ENCODE measurements around the gene GGNBP2. TPM values are rescaled to one million over a fixed set of nuclear protein-coding genes. Genes with fewer than 3 reads are reported as not detected.
A peak's percentile ranks its signal among the peaks of the same experiment; 100 is the strongest.

GGNBP2 gene, protein sequence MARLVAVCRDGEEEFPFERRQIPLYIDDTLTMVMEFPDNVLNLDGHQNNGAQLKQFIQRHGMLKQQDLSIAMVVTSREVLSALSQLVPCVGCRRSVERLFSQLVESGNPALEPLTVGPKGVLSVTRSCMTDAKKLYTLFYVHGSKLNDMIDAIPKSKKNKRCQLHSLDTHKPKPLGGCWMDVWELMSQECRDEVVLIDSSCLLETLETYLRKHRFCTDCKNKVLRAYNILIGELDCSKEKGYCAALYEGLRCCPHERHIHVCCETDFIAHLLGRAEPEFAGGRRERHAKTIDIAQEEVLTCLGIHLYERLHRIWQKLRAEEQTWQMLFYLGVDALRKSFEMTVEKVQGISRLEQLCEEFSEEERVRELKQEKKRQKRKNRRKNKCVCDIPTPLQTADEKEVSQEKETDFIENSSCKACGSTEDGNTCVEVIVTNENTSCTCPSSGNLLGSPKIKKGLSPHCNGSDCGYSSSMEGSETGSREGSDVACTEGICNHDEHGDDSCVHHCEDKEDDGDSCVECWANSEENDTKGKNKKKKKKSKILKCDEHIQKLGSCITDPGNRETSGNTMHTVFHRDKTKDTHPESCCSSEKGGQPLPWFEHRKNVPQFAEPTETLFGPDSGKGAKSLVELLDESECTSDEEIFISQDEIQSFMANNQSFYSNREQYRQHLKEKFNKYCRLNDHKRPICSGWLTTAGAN
- polyA plus RNA-seq (2013, experiment 1 of 2): 66.8 TPM
- 68.1 TPM for polyA plus RNA-seq (2013, experiment 2 of 2)

DNA sequence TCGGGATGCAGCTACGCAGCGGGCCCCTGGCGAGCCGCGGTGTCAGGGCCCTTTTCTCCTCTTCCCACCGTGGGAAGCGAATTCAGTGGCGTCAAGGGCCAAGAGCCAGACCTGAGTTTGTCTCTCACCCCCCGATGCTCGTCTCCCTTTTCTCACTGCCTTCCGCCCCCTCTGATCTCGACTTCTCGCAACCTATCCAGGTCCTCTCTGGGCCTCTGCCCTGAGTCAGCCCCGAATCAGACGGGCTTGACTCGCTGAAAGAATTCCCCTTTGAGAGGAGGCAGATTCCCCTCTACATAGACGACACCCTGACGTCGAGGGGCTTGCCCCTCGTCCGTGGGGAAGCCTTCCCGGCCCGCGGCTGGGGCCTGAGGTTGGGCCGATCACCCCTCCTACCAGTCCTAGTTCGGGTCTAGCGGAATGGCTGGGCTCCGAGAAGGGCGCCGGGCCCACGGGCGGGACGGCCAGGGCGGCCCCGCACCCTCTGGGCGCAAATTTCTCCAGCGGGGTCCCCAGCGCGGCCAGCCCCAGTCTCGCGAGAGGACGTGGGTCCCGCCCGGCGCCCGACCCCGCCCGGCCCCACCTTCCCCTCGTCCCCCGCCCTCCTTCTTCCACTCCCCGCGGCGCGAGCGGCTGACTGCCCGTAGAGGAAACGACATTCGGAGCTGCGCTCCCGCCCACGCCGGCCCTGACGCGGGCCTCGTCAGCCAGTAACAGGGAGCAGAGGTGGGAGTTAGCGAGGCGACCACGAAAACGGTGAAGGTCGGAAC lies at the start of gene GGNBP2:
Gene GGNBP2 (plus strand): TSS at position 613 of the 770 bp plus-strand sequence. CDS start 806 bp downstream, outside the sequence.
- no peaks in the 10 kb centered on the region for H3K9me3 ChIP-seq (ENCODE audit: control insufficient read depth, low read length)
- H4K91ac ChIP-seq (ENCODE audit: low read length): peak within 1 kb of the TSS; percentile 98
- H3K27ac ChIP-seq (ENCODE audit: low read length, poor library complexity, severe bottlenecking): peak within 1 kb of the TSS; percentile 100
- H3K4me3 ChIP-seq (ENCODE audit: insufficient read depth in 1 of 2, low read depth in 1 of 2, low read length in 2 of 2): peak within 1 kb of the TSS; percentile 85 to 100
- peak within 1 kb of the TSS; percentile 20 for H2AK5ac ChIP-seq (ENCODE audit: low read length, severe bottlenecking)
- WGBS: under 1% methylated on average over 63 of the region's 71 CpGs
- peaks cover 3% of the 10 kb centered on the region for H3K4me1 ChIP-seq (ENCODE audit: control insufficient read depth, insufficient read depth, low read depth, low read length)
- H4K8ac ChIP-seq (ENCODE audit: low read length): peak within 1 kb of the TSS; percentile 97
- H3K4me2 ChIP-seq (ENCODE audit: low read length, poor library complexity, severe bottlenecking): peak within 1 kb of the TSS; percentile 70
- peak; percentile 95 for DNase-seq
- peak within 1 kb of the TSS; percentile 97 to 98 for H3K4ac ChIP-seq (ENCODE audit: low read depth in 1 of 2, low read length in 2 of 2)
- H2BK120ac ChIP-seq (ENCODE audit: low read depth, low read length): peak within 1 kb of the TSS; percentile 82
- H2BK12ac ChIP-seq (ENCODE audit: low read length in 2 of 2): peak within 1 kb of the TSS in 1 of 2 experiments; percentile 93
- H3K14ac ChIP-seq (ENCODE audit: low read length in 2 of 2): peak within 1 kb of the TSS; percentile 2 to 99
- peak within 1 kb of the TSS; percentile 94 to 100 for H3K18ac ChIP-seq (ENCODE audit: low read depth in 1 of 2, low read length in 2 of 2)
- H3K36me3 ChIP-seq (ENCODE audit: control insufficient read depth in 1 of 2, insufficient read depth in 2 of 2, low read depth in 1 of 2, low read length in 2 of 2): peaks cover 0 to 24% of the 10 kb centered on the region in 2 experiments
- peak within 1 kb of the TSS; percentile 86 for H2BK15ac ChIP-seq (ENCODE audit: low read depth, poor library complexity, severe bottlenecking)
- peak within 1 kb of the TSS; percentile 91 for H2BK5ac ChIP-seq (ENCODE audit: low read depth, low read length, poor library complexity, severe bottlenecking)
- peaks cover 5% of the 10 kb centered on the region for H3K79me1 ChIP-seq (replicated peaks; ENCODE audit: low read length, poor library complexity, severe bottlenecking)
- H3K23ac ChIP-seq (ENCODE audit: low read length in 2 of 2): peak within 1 kb of the TSS in 1 of 2 experiments; percentile 96
- H3K27me3 ChIP-seq (ENCODE audit: control insufficient read depth in 1 of 2, insufficient read depth in 1 of 2, low read length in 2 of 2): no peaks in the 10 kb centered on the region
- peak within 1 kb of the TSS; percentile 79 for H2AFZ ChIP-seq (ENCODE audit: low read depth, low read length)
- H3K9ac ChIP-seq (ENCODE audit: low read length): peak within 1 kb of the TSS; percentile 100

DNA sequence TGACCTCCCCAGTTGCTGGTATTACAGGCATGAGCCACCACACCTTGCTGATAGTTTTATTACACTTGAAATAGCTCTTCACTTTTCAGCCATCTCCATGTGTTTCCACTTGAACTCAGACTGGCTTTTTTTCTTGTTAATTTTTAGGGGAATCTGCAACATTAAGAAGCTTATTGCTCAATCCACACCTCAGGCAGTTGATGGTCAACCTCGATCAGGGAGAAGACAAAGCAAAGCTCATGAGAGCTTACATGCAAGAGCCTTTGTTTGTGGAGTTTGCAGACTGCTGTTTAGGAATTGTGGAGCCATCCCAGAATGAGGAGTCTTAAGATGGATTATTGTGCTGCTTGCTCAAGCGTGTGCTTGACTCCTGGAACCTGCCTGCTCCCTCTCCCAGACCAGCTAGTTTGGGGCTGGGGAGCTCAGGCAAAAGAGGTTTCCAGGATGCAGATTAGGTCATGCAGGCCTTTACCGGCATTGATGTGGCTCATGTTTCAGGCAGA lies 49.6 kb upstream of the GGNBP2 start:
- H3K14ac ChIP-seq (ENCODE audit: low read length in 2 of 2): no peak overlapping the region
- no peak overlapping the region for H3K23ac ChIP-seq (ENCODE audit: low read length in 2 of 2)
- H4K91ac ChIP-seq (ENCODE audit: low read length): no peak overlapping the region
- no peaks in the 10 kb centered on the region for H3K9me3 ChIP-seq (ENCODE audit: control insufficient read depth, low read length)
- H3K4me2 ChIP-seq (ENCODE audit: low read length, poor library complexity, severe bottlenecking): no peak overlapping the region
- no peak for DNase-seq
- H3K36me3 ChIP-seq (ENCODE audit: control insufficient read depth in 1 of 2, insufficient read depth in 2 of 2, low read depth in 1 of 2, low read length in 2 of 2): peaks cover 43 to 79% of the 10 kb centered on the region in 2 experiments
- H2BK5ac ChIP-seq (ENCODE audit: low read depth, low read length, poor library complexity, severe bottlenecking): no peak overlapping the region
- no peak overlapping the region for H4K8ac ChIP-seq (ENCODE audit: low read length)
- H3K4me1 ChIP-seq (ENCODE audit: control insufficient read depth, insufficient read depth, low read depth, low read length): peaks cover 6% of the 10 kb centered on the region
- no peak overlapping the region for H3K18ac ChIP-seq (ENCODE audit: low read depth in 1 of 2, low read length in 2 of 2)
- 95% methylated on average over 3 of the region's 3 CpGs for WGBS
- H3K4me3 ChIP-seq (ENCODE audit: insufficient read depth in 1 of 2, low read depth in 1 of 2, low read length in 2 of 2): no peak overlapping the region
- no peak overlapping the region for H2AFZ ChIP-seq (ENCODE audit: low read depth, low read length)
- H2BK15ac ChIP-seq (ENCODE audit: low read depth, poor library complexity, severe bottlenecking): no peak overlapping the region
- H2BK120ac ChIP-seq (ENCODE audit: low read depth, low read length): no peak overlapping the region
- H3K79me1 ChIP-seq (replicated peaks; ENCODE audit: low read length, poor library complexity, severe bottlenecking): peaks cover 28% of the 10 kb centered on the region
- no peak overlapping the region for H2BK12ac ChIP-seq (ENCODE audit: low read length in 2 of 2)
- H2AK5ac ChIP-seq (ENCODE audit: low read length, severe bottlenecking): no peak overlapping the region
- H3K27ac ChIP-seq (ENCODE audit: low read length, poor library complexity, severe bottlenecking): no peak overlapping the region
- no peak overlapping the region for H3K9ac ChIP-seq (ENCODE audit: low read length)
- H3K27me3 ChIP-seq (ENCODE audit: control insufficient read depth in 1 of 2, insufficient read depth in 1 of 2, low read length in 2 of 2): no peaks in the 10 kb centered on the region
- no peak overlapping the region for H3K4ac ChIP-seq (ENCODE audit: low read depth in 1 of 2, low read length in 2 of 2)

DNA sequence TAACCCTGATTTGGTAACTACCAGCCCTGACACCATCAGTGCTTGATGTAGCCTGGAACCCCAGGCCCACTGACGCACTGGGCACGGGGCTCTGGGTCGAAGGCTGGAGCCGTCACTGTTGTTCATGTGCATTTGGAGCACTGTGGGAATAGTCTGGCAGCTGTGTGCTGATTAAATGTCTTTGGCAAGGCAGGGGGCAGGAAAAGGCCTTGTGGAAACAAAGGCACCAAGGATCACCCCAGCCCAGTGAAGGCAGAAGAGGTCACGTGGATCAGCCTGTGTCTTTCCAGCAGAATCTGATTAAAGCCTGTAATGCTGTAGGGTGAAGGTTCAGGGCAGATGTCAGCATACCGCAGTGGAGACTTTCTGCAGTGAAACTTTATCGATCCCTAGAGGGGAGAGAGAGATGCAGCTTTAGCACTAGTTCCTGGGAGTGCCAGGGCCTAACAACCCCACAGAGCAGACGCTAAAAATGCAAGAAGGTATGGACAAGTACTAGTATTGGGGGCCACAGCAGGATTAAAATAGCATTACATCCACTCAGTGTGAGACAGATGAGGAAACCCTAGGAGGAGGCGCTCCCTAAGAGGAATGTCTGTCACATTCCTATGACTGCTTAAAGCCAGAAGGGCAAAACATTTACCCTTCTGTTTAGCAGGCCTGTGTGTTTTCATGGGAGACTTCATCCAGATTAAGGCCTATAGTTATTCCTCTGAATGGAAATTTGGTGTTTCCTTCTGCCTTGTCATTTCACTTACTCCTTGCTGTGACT lies 48.5 kb upstream of the GGNBP2 start:
- Histone ChIP-seq H2BK120ac (ENCODE audit: low read depth, low read length) (no peak overlapping the region), H2BK15ac (ENCODE audit: low read depth, poor library complexity, severe bottlenecking) (no peak overlapping the region), H3K23ac (ENCODE audit: low read length in 2 of 2) (no peak overlapping the region), H3K9me3 (ENCODE audit: control insufficient read depth, low read length) (no peaks in the 10 kb centered on the region), H4K91ac (ENCODE audit: low read length) (no peak overlapping the region), H3K36me3 (ENCODE audit: control insufficient read depth in 1 of 2, insufficient read depth in 2 of 2, low read depth in 1 of 2, low read length in 2 of 2) (peaks cover 51 to 87% of the 10 kb centered on the region in 2 experiments), H3K4me1 (ENCODE audit: control insufficient read depth, insufficient read depth, low read depth, low read length) (peaks cover 12% of the 10 kb centered on the region), H3K4me2 (ENCODE audit: low read length, poor library complexity, severe bottlenecking) (no peak overlapping the region), H3K9ac (ENCODE audit: low read length) (no peak overlapping the region), H2BK12ac (ENCODE audit: low read length in 2 of 2) (no peak overlapping the region), H3K79me1 (replicated peaks; ENCODE audit: low read length, poor library complexity, severe bottlenecking) (peaks cover 26% of the 10 kb centered on the region), H3K27me3 (ENCODE audit: control insufficient read depth in 1 of 2, insufficient read depth in 1 of 2, low read length in 2 of 2) (no peaks in the 10 kb centered on the region), H2AK5ac (ENCODE audit: low read length, severe bottlenecking) (no peak overlapping the region), H4K8ac (ENCODE audit: low read length) (no peak overlapping the region), H2AFZ (ENCODE audit: low read depth, low read length) (no peak overlapping the region), H3K27ac (ENCODE audit: low read length, poor library complexity, severe bottlenecking) (peak overlapping the region; percentile 49), H3K4ac (ENCODE audit: low read depth in 1 of 2, low read length in 2 of 2) (no peak overlapping the region), H3K14ac (ENCODE audit: low read length in 2 of 2) (no peak overlapping the region), H3K18ac (ENCODE audit: low read depth in 1 of 2, low read length in 2 of 2) (no peak overlapping the region), H3K4me3 (ENCODE audit: insufficient read depth in 1 of 2, low read depth in 1 of 2, low read length in 2 of 2) (no peak overlapping the region), H2BK5ac (ENCODE audit: low read depth, low read length, poor library complexity, severe bottlenecking) (no peak overlapping the region)
- WGBS: 95% methylated on average over 9 of the region's 9 CpGs
- DNase-seq: no peak

Measured in mesenchymal stem cell (in vitro differentiated cells and primary cell).